OCI-LY3 (cell line): ENCODE data around the gene ACADSB.

Experiments used
- CTCF ChIP-seq: fragments of 200-600, 300-600 bp; sonication (generic); IDR thresholded peaks from 2 replicates; pipeline ENCODE4 v1.5.1; 2014; ENCODE audit warnings: antibody characterized with exemption, low read length, low read depth
- EZH2phosphoT487 ChIP-seq: fragments of 200-600 bp; shearing (Covaris generic); IDR thresholded peaks from 2 replicates; pipeline ENCODE4 v1.6.1; 2018; ENCODE audit warnings: antibody characterized with exemption, mixed run types, low read depth

- TF ChIP-seq CTCF (no peak), EZH2phosphoT487 (no peak)
Observed at GRCh38 chr10:123068087-123068853, 59.5 kb downstream of the ACADSB start.
